Activated CD4-positive, alpha-beta memory T cell treated with anti-CD3 and anti-CD28 coated beads, Interleukin-2, amount 10 ng/mL, durations not matched to agents 7 days and 5 days (primary cell): ENCODE measurements around the gene SDK1. TPM values are rescaled to one million over a fixed set of nuclear protein-coding genes. Genes with fewer than 3 reads are reported as not detected.

ENCODE experiments used
- CTCF ChIA-PET: fragments of 350-600 bp; sonication (Branson Sonifier 250); formaldehyde crosslinking; loops from one replicate; lab custom pipeline; 2021; ENCODE audit warnings: antibody characterized with exemption, inconsistent platforms; lab: Charles Lee
- POLR2A ChIA-PET: fragments of 350-600 bp; sonication (Branson Sonifier 250); formaldehyde crosslinking; loops from one replicate; lab custom pipeline; 2021; ENCODE audit warnings: antibody characterized with exemption; lab: Charles Lee
- DNase-seq: peaks from one replicate; pipeline ENCODE4 v3.0.0-alpha.2; 2020
- H3K27ac Mint-ChIP-seq: one replicate; pipeline ENCODE4 v1.8.0; 2021; ENCODE audit warnings: mild to moderate bottlenecking, mixed read lengths
- H3K27me3 Mint-ChIP-seq: one replicate; pipeline ENCODE4 v1.8.0; 2021; ENCODE audit warnings: mixed read lengths
- H3K36me3 Mint-ChIP-seq: one replicate; pipeline ENCODE4 v1.8.0; 2021; ENCODE audit warnings: low read depth, mixed read lengths
- H3K4me1 Mint-ChIP-seq: one replicate; pipeline ENCODE4 v1.8.0; 2021; ENCODE audit warnings: mixed read lengths
- H3K4me3 Mint-ChIP-seq: one replicate; pipeline ENCODE4 v1.8.0; 2021; ENCODE audit warnings: mild to moderate bottlenecking, mixed read lengths
- H3K9me3 Mint-ChIP-seq: one replicate; pipeline ENCODE4 v1.8.0; 2021; ENCODE audit warnings: mixed read lengths
- total RNA-seq, 2 experiments: library from RNA; stranded (reverse); gene quantifications; one replicate each; pipeline ENCODE4 v1.2.3, GENCODE V29; 2021

SDK1 gene
- total RNA-seq, 2 experiments from 2014 or later = 0.03 to 0.05 TPM

DNA sequence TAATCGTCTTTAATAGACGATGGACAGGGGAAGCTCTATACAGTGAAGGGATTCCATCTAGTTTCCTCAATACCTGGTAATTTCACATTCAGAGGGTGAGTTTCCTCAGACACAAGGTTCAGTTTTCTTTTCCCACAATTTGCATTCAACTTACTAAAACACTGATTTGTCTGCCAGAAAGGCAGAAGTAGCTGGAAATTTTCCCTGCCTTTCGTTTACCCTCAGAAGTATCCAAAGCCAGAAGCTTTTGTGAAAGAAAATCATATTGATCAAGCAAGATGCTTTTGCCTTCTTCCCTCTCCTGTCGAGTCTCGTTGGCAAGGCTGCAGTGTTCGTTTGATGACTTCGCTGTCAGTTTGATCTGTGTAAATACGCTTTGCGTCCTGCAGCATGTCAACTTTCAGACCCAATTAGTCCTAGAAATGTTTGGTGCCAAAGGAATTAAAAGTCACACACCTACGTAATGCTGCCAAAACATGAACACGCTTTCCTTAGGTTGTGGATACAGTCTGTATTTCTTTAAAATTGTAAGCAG lies 749.1 kb downstream of the SDK1 start:
- Mint-ChIP-seq H3K27me3 (no peaks in the 10 kb centered on the region), H3K36me3 (no peaks in the 10 kb centered on the region), H3K9me3 (no peaks in the 10 kb centered on the region), H3K4me1 (no peaks in the 10 kb centered on the region), H3K4me3 (no peak overlapping the region), H3K27ac (no peak overlapping the region)
- ChIA-PET CTCF (no interaction called here), POLR2A (no interaction called here)
- no peak for DNase-seq

DNA sequence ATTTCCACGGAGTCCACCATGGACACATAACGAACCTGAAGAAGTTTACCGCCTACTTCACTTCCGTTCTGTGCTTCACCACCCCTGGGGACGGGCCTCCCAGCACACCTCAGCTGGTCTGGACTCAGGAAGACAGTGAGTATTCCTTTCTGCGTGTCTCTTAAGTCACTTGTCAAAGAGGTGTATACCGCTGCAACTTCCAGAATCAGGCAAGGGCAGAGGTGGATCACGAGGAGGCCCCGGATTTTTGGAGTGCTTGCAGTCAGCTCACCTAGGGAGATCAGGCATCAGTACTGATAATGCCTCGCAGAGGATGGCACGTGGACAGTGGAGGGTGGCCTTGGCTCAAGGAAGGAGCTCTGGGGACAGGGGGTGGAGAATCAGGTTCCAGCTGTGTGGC lies 750.6 kb downstream of the SDK1 start:
- H3K36me3 Mint-ChIP-seq = no peaks in the 10 kb centered on the region
- no peak for DNase-seq
- H3K4me1 Mint-ChIP-seq = no peaks in the 10 kb centered on the region
- ChIA-PET POLR2A (no interaction called here), CTCF (no interaction called here)
- H3K4me3 Mint-ChIP-seq = no peak overlapping the region
- no peaks in the 10 kb centered on the region for H3K27me3 Mint-ChIP-seq
- H3K9me3 Mint-ChIP-seq = no peaks in the 10 kb centered on the region
- no peak overlapping the region for H3K27ac Mint-ChIP-seq

DNA sequence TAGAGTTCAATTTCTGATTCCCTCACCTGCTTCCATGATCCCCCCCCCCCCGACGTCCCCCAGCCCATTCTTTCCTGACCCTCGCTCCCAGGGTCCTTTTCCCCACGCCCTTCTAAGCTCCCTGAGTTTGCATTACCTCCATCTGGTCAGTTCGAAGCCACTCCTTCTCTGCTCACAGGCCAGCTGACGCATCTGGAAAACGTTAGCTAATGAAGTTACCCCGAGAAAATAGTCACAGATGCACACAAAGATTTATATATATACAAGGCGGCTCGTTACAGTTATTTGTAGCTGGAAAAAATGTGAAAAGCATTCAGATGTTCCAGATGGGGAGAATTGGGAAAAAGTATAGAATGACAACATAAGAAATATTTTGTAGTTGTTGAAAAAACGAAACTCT lies 751.1 kb downstream of the SDK1 start:
- H3K36me3 Mint-ChIP-seq = no peaks in the 10 kb centered on the region
- no peaks in the 10 kb centered on the region for H3K9me3 Mint-ChIP-seq
- ChIA-PET CTCF (no interaction called here), POLR2A (no interaction called here)
- no peaks in the 10 kb centered on the region for H3K27me3 Mint-ChIP-seq
- no peak for DNase-seq
- H3K4me1 Mint-ChIP-seq = no peaks in the 10 kb centered on the region
- H3K4me3 Mint-ChIP-seq = no peak overlapping the region
- H3K27ac Mint-ChIP-seq = no peak overlapping the region

DNA sequence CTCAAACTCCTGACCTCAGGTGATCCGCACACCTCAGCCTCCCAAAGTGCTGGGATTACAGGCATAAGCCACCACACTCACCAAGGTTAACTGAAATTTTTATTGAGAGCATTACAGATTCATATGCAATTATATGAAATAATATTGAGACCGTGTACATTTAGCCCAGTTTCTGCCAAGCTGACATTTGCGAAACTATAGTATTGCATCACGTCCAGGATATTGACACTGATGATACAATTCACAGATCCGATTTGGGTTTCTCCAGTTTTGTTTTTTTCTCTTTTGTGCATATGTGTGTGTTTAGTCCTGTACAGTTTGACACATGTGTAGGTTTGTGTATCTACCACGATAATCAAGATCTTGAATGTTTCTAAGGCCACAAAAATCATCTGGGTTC lies 753.1 kb downstream of the SDK1 start:
- POLR2A ChIA-PET = no interaction called here
- H3K4me3 Mint-ChIP-seq = no peak overlapping the region
- CTCF ChIA-PET = no interaction called here
- H3K36me3 Mint-ChIP-seq = no peaks in the 10 kb centered on the region
- H3K27me3 Mint-ChIP-seq = no peaks in the 10 kb centered on the region
- H3K27ac Mint-ChIP-seq = no peak overlapping the region
- H3K9me3 Mint-ChIP-seq = no peaks in the 10 kb centered on the region
- no peak for DNase-seq
- H3K4me1 Mint-ChIP-seq = no peaks in the 10 kb centered on the region

DNA sequence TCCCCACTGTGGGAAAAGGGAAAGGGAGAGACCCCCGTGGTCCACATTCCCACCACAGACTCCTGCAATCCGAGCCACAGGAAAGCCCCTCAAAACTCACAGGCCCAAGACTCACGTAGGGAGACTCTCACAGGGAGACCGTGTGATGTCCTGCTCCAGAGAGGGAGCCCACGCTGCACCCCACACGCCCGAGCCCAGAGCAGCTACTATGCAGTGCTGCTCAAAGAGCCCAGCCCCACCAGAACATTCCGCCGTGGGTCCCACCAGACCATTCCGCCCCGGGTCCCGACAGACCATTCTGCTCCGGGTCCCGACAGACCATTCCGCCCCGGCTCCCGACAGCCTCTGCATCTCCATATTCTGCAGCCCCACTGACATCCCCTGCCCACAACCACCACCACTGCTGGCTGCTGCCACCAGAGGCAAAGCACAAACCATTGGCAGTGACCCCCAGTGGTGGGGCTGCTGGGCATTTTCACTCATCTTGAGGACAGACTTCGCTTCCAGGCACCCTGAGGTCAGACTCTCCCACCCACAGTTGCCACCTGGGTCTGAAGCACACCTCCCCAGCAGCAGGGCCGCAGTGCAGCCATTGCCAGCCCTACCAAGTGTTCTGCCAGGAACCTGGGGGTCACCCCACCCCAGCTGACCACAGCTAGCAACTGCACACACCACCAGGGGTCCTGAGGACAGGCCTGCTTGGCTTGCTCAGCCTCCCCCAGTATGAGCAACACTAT lies 755.7 kb downstream of the SDK1 start:
- H3K4me1 Mint-ChIP-seq = no peaks in the 10 kb centered on the region

DNA sequence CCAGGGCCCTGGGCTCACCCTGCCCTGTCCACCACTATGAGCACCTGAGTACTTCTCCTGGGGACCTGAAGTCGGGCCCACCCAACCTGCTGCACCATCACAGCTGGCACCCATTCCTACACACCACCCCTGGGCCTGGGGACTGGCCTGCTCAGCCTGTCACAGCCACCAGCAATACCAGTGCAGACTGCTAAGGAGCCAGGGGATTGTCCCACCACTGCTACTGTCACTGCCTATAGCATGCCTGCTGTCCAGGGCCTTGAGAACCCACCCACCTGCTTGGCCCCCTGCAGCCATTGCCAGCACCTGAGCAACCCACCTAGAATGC lies 756.2 kb downstream of the SDK1 start:
- no peaks in the 10 kb centered on the region for H3K36me3 Mint-ChIP-seq
- POLR2A ChIA-PET = no interaction called here
- CTCF ChIA-PET = no interaction called here
- no peak for DNase-seq
- H3K4me3 Mint-ChIP-seq = no peak overlapping the region
- no peak overlapping the region for H3K27ac Mint-ChIP-seq
- H3K9me3 Mint-ChIP-seq = no peaks in the 10 kb centered on the region
- no peaks in the 10 kb centered on the region for H3K27me3 Mint-ChIP-seq
- H3K4me1 Mint-ChIP-seq = no peaks in the 10 kb centered on the region

More for the DNA sequence above, 755.7 kb downstream of the SDK1 start:
- Mint-ChIP-seq H3K27me3 (no peaks in the 10 kb centered on the region), H3K9me3 (no peaks in the 10 kb centered on the region), H3K4me3 (no peak overlapping the region), H3K36me3 (no peaks in the 10 kb centered on the region), H3K27ac (no peak overlapping the region)
- DNase-seq = no peak
- POLR2A ChIA-PET = no interaction called here
- CTCF ChIA-PET = no interaction called here

DNA sequence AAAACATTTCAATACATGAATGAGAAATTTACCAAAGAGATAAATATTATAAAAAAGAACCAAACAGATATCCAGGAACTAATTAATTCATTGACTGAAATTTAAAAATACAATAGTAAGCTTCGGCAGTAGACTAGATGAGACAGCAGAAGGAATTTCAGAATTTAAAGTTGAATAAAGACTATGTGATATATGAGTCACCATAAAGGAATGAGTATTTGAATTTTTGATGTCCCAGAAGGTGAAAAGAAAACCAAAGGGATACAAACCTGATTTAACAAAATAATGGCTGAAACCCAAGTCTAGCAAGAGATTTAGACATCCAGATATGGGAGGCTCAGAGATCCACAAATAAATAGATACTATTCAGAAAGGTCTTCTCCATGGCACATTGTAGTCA lies 757.1 kb downstream of the SDK1 start:
- no peaks in the 10 kb centered on the region for H3K36me3 Mint-ChIP-seq
- H3K27me3 Mint-ChIP-seq = no peaks in the 10 kb centered on the region
- ChIA-PET CTCF (no interaction called here), POLR2A (no interaction called here)
- no peak overlapping the region for H3K27ac Mint-ChIP-seq
- no peaks in the 10 kb centered on the region for H3K9me3 Mint-ChIP-seq
- H3K4me1 Mint-ChIP-seq = no peaks in the 10 kb centered on the region
- no peak for DNase-seq
- H3K4me3 Mint-ChIP-seq = no peak overlapping the region

DNA sequence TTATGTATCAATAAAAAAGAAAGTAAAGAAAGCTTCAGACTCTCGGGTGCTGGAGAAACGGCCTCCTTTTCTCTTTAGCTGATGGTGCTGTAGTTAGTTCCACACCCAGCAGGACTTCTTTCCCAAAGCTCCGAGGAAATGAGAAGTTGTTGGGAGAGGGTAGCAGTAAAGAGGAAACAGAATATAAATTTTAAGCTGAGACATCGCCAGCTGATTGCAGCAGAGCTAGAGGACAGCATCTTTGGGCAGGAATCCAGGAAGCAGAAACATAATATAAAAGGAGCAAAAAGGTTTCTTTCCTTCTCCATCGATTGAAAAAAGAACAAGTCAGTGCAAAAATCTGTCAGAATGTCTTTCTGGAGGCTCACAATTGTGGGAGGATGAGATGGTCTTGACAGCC lies 764.1 kb downstream of the SDK1 start:
- Mint-ChIP-seq H3K4me1 (no peaks in the 10 kb centered on the region), H3K9me3 (no peaks in the 10 kb centered on the region), H3K36me3 (no peaks in the 10 kb centered on the region), H3K27ac (no peak overlapping the region), H3K4me3 (no peak overlapping the region), H3K27me3 (no peaks in the 10 kb centered on the region)
- ChIA-PET POLR2A (no interaction called here), CTCF (no interaction called here)
- no peak for DNase-seq

DNA sequence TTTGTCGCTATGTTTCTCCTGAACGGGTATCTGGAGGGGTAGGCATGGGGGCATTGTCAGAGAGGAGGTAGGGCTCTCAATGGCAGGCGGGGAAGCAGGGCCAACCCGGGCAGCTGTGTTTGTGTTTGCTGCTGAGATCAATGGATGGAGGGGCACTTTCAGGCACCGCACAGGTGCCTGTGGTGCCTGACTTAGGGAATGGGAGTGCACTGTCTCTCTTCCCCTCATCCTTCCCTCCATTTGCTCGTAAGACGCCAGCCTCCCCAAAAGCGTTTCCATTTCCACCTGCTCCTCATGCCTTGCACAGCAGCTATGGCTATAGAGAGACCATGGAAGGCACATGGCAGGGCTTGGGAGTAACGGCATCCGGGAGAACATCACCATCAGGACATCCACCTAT lies 765.2 kb downstream of the SDK1 start:
- Mint-ChIP-seq H3K9me3 (no peaks in the 10 kb centered on the region), H3K27ac (no peak overlapping the region), H3K27me3 (no peaks in the 10 kb centered on the region), H3K4me1 (no peaks in the 10 kb centered on the region), H3K4me3 (no peak overlapping the region), H3K36me3 (no peaks in the 10 kb centered on the region)
- DNase-seq = no peak
- POLR2A ChIA-PET = no interaction called here
- CTCF ChIA-PET = no interaction called here

DNA sequence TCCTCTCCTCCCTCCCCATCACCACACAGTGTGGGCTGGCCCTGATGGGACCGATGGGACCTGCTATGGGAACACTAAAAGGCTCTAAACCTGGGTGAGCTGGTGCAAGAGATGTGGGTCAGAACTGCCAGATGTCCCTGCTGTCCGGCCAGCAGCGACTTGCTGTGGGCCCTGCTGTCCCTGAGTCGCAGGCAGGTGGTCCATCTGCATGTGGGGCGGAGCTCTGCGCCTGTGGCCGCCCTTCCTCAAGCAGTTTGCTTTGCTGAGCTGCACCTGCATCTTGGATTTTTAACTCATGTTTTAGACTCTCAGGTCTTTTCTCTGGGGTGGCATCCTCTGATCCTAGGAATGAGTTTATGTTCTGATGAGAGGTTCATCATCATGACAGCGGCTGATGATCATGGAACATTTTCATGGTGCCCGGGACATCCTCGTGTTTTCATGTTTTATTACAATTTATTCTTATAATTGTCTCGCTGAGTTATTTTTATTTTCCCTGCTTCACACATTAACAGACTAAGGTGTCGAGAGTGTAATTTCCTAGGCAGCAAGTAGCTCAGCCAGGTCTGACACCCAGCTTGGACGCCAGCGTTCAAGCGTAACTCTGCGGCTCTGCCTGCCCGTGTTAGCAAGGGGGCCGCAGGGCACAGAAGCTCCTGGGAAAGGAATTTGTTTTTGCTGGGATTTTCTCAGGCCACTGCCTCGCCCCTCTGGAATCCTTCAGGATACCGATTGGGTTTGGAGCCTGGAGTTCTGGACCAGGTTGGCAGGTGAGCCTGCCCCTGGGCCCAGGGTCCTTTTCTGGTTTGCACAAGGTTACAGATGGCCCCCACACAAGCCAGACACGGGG lies 765.8 kb downstream of the SDK1 start:
- Mint-ChIP-seq H3K4me1 (no peaks in the 10 kb centered on the region), H3K4me3 (no peak overlapping the region), H3K27ac (no peak overlapping the region), H3K9me3 (no peaks in the 10 kb centered on the region), H3K36me3 (no peaks in the 10 kb centered on the region), H3K27me3 (no peaks in the 10 kb centered on the region)
- ChIA-PET POLR2A (no interaction called here), CTCF (no interaction called here)
- no peak for DNase-seq

DNA sequence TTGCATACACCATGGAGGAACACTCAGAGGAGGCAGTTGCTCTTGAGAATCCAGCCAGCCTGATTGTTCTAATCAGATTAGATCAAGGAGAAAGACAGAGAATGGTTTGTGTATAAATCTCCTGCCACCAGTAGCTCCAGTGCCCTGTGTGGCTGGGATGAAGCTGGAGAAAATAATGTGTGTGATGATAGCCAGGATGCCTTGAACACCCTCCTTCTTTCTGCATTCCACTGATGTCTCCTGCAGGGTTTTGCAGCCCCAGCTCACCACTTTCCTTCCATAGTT lies 766.4 kb downstream of the SDK1 start:
- Mint-ChIP-seq H3K9me3 (no peaks in the 10 kb centered on the region), H3K4me1 (no peaks in the 10 kb centered on the region), H3K4me3 (no peak overlapping the region), H3K27me3 (no peaks in the 10 kb centered on the region), H3K27ac (no peak overlapping the region), H3K36me3 (no peaks in the 10 kb centered on the region)
- DNase-seq = no peak
- ChIA-PET CTCF (no interaction called here), POLR2A (no interaction called here)

DNA sequence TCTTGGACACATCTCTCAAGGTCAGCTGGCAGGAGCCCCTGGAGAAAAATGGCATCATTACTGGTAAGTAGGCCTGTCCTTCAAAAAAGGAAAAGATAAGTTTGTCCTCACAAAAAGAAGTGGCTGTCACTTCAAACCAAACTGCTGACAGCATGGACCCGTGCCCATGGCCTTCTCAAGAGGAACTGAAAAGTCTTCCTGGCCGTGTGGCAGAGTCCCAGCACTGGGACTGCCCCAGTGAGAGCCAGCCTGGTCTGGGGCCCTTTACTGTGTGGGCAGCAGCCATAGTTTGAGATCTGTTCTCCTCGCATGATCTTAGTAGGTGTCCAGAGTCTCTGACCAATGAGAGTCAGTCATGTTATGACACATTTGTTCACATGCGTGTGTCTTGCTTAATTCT lies 766.8 kb downstream of the SDK1 start:
- no peak overlapping the region for H3K4me3 Mint-ChIP-seq
- POLR2A ChIA-PET = no interaction called here
- DNase-seq = no peak
- no peaks in the 10 kb centered on the region for H3K4me1 Mint-ChIP-seq
- CTCF ChIA-PET = no interaction called here
- no peaks in the 10 kb centered on the region for H3K9me3 Mint-ChIP-seq
- H3K36me3 Mint-ChIP-seq = no peaks in the 10 kb centered on the region
- H3K27me3 Mint-ChIP-seq = no peaks in the 10 kb centered on the region
- H3K27ac Mint-ChIP-seq = no peak overlapping the region

DNA sequence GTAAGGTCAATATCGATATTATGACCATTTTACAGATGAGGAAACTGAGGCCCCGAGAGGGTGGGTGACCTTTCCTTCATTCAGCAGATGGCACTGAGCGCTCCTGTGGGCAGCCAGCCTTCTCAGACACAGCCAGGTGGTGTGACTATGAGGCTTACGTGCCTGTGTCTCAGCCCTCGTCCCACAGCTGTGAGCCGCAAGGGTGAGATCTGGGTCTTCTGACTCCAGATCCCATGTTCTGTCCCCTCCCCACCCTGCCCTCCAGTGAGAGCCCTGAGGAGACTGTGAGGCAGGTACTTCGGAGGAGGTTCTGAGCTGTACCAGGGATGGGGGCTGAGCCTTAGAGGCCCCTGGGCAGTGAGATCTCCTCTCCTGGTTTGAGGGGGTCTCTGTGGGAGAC lies 767.2 kb downstream of the SDK1 start:
- ChIA-PET POLR2A (no interaction called here), CTCF (no interaction called here)
- H3K4me3 Mint-ChIP-seq = no peak overlapping the region
- H3K27ac Mint-ChIP-seq = no peak overlapping the region
- H3K9me3 Mint-ChIP-seq = no peaks in the 10 kb centered on the region
- no peaks in the 10 kb centered on the region for H3K27me3 Mint-ChIP-seq
- no peak for DNase-seq
- H3K36me3 Mint-ChIP-seq = no peaks in the 10 kb centered on the region
- no peaks in the 10 kb centered on the region for H3K4me1 Mint-ChIP-seq
